Measurements from ENCODE around the gene DIS3L2.
"Not testable (repeated sequence)": the region's sequence is repeated elsewhere in the genome, so short reads cannot be mapped to it uniquely, and the experiment has no call there.

DIS3L2 gene

DNA sequence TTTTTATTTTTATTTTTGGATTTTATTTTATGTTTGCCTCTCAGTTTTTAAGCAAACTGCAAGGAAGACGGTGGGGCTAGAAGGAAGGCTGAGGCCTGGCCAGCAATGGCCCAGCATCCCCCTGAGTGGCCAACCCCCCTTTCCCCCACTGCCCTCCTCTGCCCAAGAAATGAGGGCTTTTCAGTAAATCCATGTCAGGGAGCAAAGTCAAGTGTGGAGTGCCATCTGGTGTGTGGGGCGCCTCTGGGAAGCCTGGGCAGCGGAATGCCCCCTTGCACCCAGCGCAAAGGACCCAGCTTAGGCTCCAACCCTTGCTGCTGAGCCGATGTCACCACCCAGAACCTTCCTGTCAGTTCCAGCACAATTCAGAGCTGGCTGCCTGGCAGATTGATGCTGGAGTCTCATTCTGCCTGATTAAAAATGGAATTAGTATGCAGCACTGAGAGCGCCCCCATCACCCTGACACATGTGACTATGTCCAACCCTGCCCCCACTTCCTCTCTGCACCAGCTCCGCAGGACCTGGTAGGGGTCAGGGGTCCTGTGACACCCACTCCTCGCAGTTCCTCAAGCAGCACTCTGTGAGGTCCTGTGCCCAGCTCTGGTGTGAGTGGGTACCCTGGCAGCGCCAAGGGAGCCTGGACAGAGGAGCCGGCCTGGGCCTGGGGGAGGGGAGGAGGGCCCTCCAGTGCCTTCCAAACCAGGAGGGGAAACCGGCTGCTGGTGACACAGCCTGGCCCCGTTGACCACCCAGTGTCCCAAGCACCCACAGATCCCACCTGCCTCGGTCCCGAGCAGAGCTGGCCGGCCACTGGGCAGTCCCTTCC is 407.8 kb downstream of the DIS3L2 start:
- no peak for DNase-seq (ENCODE audit: low read depth)

DNA sequence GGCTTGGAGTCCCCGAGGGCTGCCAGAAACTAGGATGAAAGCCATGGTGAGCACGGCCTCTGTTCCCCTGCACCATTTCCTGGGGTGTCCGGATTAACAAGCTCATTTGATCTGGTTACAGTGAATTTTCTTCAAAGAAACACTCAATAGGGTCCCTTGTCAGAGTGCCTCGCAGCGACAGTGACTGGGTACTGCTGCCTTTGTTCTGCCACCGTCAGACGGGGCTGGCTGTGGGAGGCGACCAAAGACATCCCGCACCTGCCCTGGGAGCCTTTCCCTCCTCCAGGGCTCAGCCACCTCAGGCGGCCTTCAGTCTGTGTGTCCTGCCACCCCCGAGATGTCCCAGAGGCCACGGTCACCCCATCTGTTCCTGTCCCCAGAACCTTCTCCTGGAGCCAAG is 408.5 kb downstream of the DIS3L2 start:
- not testable (repeated sequence) for DNase-seq (ENCODE audit: low read depth)

DNA sequence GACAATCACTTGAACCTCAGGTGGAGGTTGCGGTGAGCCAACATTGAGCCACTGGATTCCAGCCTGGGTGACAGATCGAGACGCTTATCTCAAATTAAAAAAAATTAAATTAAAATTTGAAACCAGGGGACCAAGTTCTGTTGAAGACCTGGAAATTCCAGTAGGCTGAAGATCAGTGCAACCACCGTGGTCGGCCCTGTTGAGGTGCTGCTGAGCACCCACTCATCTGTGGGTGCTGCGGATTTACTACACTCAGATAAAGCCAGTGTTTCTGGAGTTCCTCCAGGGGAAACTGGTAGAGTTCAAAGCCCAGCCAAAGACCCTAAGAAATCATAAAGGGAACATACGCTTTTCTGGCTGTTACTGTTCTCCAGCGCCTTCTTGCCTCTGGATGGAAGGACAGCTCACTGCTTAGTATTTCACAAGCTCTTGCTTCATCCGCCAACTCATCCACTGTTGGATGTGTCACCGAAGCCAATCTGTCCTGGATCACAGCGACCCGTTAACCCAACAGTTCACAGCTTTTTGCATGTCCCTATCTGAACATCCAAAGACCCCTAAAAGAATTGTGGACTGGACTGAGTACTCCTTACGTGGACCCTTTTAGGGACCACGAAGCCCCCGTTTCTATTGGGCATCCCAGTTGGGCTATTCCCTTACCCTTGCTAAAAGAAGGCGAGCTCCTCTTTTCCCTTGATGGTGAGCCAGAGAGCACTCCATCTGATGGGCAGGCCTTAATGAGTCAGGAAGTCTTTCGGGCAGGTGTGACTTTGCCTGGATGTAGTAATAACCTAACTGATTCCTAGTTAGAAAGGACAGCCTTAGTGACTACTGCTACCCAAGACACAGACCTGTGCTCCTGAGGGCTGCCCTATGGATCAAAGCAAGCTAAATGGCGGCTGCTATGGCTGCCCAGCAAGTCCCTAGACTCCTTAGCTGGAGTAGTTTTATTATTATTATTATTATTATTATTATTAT is 411.0 kb downstream of the DIS3L2 start:
- DNase-seq (ENCODE audit: low read depth) = peak; percentile 19

DNA sequence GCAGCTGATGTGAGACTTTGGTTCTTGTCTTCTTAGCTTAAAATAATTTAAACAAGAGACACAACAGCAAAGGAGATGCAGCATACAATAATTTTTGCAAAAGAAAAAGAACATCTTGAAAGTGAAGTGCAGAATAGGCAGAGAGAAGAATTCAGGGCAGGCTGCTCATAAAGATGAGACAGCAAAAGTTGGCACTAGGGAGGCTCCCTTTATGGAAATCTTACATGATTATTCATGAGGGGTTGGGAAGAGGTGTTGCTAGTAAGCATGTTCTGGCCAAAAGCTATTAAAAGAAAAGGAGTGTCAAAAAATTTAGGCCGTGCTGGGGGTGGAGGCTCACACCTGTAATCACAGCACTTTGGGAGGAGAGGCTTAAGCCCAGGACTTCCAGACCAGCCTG is 412.8 kb downstream of the DIS3L2 start:
- DNase-seq (ENCODE audit: low read depth) = no peak

DNA sequence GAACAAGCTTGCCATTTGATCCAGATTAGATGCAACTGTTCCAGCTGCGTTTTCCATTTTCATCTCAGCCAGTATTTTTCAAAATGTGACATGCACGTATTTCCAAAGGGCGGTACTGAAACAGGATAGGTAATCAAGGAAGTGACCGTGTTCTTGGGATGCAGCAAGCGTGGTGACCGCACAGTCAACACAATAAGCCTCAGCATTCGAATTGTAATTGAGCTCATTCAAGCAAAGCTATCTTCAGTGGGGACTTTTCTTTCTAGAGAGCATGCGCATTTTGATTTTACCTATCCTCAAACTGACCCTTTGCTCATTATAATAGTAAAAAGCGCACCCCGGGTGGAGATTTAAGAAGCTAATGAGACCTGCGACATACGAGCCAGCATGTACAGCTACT is 413.7 kb downstream of the DIS3L2 start:
- no peak for DNase-seq (ENCODE audit: low read depth)

DNA sequence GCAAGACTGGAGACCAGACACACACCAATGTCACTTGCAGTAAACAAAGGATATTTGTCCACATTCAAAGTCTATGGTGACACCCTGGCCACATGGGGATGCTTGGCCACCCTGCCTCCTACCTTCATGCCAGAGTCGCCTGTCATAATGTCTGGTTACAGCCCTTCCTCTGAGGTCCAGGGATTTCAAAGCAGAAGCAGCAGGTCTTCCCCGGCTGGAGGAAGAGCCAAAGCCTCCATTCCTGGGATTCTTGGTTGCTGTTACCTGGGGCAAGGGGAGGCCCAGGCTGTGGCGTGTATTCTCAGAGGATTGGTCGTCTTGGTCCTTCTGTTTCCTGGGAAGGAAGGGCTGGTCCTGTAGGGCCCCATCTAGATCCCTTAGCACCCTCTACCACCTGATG is 414.7 kb downstream of the DIS3L2 start:
- DNase-seq (ENCODE audit: low read depth) = no peak

DNA sequence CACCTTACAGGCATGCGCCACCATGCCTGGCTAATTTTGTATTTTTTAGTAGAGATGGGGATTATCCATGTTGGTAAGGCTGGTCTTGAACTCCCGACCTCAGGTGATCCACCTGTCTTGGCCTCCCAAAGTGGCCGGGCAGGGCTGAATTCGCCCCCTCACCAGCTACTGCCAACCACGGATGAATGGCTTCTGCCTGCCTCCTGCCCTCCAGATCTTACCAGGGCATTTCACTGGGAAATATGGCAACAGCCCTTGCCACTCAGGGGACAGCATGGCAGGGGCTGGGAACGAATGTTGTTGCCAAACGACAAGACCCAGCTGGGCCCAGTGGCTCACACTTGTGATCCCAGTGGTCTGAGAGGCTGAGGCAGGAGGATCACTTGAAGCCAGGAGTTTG is 415.2 kb downstream of the DIS3L2 start:
- no peak for DNase-seq (ENCODE audit: low read depth)

DNA sequence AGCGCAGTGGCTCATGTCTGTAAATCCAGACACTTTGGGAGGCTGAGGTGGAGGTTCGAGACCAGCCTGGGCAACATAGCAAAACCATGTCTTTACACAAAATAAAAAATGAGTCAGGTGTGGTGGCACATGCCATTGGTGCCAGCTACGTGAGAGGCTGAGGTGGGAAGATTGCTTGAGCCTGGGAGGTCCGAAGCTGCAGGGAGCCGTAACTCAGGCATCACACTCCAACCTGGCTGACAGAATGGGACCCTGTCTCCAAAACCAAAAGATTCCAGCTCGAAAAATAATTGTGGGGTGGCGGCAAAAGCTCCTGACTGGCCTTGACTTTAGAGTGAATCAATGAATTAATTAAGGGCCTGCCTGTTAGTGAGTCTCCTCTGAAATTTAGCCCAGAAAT is 415.8 kb downstream of the DIS3L2 start:
- no peak for DNase-seq (ENCODE audit: low read depth)

DNA sequence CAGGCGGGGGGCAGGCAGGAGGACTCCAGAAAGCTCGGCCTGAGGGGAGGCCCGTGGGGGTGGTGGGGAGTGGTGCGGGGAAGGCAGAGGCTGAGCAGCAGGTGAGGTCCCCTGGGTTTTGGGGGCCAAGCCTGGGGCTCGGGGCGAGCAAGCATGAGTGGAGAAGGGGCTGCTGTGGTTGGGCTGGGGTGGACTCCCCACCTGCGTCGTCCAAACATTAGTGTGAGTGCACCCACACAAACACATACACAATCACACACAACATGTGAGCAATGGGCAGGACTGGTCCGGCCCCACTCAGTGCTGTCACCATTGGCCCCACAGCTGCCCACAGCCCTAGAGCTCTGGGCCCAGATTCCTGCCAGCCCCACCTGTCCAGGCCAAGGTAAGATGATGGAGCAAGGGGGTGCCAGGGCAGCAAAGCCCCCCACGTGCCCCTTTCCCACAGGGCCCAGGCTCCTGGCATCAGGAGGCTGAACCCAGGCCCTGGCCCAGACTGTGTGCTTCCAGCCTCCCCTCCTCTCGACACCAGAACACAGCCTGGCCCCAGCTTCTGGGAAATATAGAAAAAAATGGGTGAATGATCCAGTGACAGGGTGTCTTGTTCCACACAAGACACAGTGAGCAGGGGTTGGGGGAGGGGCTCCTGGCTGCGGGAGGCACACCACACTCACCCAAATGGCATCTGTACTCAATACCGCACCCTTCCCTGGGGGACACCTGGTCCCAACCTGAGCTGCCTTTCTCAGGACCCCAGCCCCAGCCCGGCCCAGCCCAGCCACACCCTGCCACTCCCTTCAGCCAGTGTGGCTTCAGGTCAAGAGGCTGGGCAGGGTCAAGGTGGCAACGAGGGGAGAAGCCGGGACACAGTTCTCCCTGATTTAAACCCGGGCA is 416.6 kb downstream of the DIS3L2 start:
- no peak for DNase-seq (ENCODE audit: low read depth)

DNA sequence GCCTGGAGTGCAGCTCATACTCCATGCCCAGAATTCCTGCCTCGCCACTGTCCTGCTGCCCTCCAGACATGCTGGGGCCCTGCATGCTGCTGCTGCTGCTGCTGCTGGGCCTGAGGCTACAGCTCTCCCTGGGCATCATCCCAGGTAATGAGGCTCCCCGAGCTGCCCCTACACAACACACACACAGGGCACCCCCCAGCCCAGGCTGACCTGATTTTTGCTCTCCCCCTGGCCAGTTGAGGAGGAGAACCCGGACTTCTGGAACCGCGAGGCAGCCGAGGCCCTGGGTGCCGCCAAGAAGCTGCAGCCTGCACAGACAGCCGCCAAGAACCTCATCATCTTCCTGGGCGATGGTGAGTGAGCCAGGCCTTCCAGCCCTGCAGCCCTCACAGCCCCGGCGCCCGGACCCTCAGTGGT is 417.2 kb downstream of the DIS3L2 start, which contains the start of gene ALPP:
Gene ALPP (plus strand): TSS at position 17 of the 417 bp plus-strand sequence. CDS start 52 bp downstream, at position 69.
- DNase-seq (ENCODE audit: low read depth) = not testable (repeated sequence)

DNA sequence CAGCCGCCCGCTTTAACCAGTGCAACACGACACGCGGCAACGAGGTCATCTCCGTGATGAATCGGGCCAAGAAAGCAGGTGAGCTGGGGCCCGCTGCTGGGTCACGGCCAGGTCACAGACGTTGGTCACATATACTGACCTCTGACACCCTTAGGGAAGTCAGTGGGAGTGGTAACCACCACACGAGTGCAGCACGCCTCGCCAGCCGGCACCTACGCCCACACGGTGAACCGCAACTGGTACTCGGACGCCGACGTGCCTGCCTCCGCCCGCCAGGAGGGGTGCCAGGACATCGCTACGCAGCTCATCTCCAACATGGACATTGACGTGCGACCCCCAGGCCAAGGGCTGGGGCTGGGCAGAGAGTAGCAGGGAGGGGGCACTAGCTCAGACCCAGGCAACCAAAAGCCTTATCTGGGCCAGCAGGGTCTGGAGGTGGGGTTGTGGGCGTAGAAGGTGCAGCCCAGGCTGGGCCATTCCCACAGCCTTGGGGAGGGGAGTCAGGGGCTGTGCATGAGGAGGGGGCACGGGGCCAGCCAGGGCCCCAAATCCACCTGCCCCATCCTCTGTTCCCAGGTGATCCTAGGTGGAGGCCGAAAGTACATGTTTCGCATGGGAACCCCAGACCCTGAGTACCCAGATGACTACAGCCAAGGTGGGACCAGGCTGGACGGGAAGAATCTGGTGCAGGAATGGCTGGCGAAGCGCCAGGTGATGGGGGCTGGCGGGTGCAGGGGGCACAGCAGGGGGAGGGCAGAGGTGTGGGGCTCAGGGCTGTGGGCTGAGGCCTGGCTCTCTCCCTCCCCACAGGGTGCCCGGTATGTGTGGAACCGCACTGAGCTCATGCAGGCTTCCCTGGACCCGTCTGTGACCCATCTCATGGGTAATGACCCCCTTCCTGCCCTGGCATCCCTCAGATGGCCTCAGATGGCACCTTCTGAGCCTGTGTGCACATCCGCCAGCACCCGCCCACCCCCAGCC is 418.4 kb downstream of the DIS3L2 start:
- not testable (repeated sequence) for DNase-seq (ENCODE audit: low read depth)

DNA sequence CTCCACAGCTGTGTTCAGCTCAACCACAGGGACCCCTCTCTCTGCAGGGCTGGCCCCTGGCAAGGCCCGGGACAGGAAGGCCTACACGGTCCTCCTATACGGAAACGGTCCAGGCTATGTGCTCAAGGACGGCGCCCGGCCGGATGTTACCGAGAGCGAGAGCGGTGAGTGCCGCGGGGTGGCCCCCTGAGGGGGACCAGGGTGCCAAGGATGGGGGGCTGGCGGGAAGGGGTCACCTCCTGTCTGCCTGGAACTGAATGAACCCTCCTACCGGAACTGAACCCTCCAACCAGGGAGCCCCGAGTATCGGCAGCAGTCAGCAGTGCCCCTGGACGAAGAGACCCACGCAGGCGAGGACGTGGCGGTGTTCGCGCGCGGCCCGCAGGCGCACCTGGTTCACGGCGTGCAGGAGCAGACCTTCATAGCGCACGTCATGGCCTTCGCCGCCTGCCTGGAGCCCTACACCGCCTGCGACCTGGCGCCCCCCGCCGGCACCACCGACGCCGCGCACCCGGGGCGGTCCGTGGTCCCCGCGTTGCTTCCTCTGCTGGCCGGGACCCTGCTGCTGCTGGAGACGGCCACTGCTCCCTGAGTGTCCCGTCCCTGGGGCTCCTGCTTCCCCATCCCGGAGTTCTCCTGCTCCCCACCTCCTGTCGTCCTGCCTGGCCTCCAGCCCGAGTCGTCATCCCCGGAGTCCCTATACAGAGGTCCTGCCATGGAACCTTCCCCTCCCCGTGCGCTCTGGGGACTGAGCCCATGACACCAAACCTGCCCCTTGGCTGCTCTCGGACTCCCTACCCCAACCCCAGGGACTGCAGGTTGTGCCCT is 419.9 kb downstream of the DIS3L2 start:
- DNase-seq (ENCODE audit: low read depth) = not testable (repeated sequence)

DNA sequence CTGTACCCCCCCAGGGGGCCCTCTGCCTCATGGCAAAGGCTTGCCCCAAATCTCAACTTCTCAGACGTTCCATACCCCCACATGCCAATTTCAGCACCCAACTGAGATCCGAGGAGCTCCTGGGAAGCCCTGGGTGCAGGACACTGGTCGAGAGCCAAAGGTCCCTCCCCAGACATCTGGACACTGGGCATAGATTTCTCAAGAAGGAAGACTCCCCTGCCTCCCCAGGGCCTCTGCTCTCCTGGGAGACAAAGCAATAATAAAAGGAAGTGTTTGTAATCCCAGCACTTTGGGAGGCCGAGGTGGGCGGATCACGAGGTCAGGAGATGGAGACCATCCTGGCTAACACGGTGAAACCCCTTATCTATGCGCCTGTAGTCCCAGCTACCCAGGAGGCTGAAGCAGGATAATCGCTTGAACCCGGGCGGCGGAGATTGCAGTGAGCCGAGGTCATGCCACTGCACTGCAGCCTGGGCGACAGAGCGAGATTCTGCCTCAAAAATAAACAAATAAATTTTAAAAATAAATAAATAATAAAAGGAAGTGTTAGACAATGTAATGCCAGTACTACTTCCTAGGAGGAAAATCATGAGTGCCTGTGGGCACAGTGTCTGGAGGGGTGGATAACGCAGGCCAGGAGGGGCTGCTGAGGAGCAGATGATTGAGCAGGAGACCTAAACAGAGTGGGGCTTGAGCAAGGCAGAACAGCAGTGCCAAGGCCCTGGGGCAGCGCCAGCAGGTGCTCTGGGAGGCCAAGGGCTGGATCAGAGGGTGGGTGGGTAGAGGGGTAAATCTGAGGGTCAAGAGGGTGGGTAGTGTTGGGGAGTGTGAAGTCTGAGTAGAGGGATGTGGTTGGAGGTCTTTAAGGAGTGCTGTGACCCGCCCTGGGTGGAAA is 421.1 kb downstream of the DIS3L2 start:
- DNase-seq (ENCODE audit: low read depth) = no peak

DNA sequence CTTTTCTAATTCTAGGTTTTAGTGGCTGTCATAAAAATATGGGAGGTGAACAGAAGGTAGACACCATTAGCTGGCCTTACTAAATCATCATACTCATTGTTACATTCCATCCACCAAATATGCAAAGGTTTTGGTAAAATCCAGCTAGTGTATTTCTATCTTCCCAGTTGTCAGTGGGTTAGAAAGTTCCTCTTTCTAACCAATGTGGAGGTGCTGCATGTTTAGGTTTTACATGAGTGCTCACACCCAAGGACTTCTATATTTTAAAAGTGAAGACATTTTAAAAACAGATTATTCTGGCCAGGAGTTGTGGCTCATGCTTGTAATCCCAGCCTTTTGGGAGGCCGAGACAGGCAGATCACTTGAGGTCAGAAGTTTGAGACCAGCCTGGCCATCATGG is 423.0 kb downstream of the DIS3L2 start:
- DNase-seq (ENCODE audit: low read depth) = no peak

DNA sequence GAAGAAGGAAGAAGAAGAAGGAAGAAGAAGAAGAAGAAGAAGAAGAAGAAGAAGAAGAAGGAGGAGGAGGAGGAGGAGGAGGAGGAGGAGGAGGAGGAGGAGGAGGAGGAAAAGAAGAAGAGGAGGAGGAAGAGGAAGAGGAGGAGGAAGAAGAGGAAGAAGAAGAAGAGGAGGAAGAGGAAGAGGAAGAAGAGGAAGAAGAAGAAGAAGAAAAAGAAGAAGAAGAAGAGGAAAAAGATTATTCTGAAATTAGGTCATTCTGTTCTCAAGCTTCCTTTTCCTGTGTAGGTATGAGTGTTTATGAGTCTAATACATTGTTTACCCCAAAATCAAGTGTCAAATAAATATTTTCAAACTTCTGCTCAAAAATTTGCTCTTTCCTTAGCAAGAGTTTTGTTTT is 423.5 kb downstream of the DIS3L2 start:
- DNase-seq (ENCODE audit: low read depth) = not testable (repeated sequence)

DNA sequence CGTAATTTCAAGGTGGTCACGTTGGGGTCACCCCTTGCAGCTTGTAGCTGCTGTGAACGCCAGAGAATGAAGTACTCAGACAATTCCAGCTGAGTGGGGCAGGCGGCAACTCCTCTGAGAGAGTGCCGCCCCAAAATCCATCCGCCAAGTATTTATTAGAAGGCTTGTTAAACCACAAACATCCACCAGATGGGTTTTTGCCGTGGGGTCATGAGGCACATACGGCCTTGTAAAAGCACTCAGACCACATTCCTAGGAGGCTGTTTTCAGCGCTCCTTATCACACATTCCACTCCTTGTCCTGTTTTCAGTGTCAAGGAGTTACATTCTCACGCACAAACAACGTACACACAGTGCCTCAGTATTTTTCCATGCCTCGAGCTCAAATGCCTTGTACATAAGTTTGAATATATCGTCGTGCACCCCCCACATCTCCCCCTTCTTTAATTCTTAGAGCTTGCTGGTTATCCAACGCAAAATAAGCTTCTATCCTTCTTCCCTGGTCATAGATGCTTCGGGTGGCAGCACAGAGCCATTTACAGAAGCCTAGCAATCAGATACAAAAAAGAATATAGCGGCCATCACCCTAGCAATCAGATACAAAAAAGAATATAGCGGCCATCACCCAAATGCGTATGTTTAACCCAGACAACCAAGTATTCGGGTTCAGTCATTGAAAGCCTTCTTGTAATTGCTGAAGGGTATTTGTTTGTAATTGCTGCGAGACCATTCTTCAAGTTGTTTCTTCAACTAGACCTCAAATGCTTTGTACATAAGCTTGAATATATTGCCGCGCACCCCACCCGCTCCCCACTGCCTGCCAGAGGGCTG is 424.4 kb downstream of the DIS3L2 start:
- DNase-seq (ENCODE audit: low read depth) = peak; percentile 13

DNA sequence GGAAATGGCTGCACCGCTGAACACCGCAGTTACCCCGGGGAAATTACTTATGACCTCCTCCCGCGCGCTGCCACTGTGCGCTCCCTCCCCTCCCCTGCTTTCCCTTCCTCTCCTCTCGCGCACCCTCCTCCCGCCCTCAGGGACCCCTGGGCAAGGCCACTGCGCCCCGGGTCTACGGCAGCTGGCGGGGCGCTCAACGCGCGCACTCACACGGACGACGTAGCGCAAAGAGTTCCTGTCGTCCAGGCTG is 424.9 kb downstream of the DIS3L2 start:
- no peak for DNase-seq (ENCODE audit: low read depth)

Data from fibroblast of gingiva (primary cell).